Measurements from ENCODE around the gene PGF. TPM values are rescaled to one million over a fixed set of nuclear protein-coding genes. Genes with fewer than 3 reads are reported as not detected.

Gene PGF
- total and polyA plus RNA-seq, 2 of the 13 experiments (the other 11 are each of a cell fraction or from before 2014, with no cell fraction given): 10.7 to 27.5 TPM

GRCh38 chr14:74945852-74946658 lies 9.3 kb downstream of the PGF start (continued):
- TF ChIP-seq ZNF362 (CRISPR knock-in tag; IDR thresholded peaks at IDR 0.05; ENCODE audit: borderline replicate concordance) (no peak), ZNF616 (CRISPR knock-in tag; IDR thresholded peaks at IDR 0.05; ENCODE audit: low read depth) (no peak), GABPA (IDR thresholded peaks at IDR 0.05; ENCODE audit: low read depth, low read length) (no peak), GABPA (CRISPR knock-in tag; IDR thresholded peaks at IDR 0.05; ENCODE audit: low read depth) (no peak), ZNF501 (CRISPR knock-in tag; IDR thresholded peaks at IDR 0.05) (no peak), ZNF260 (CRISPR knock-in tag; IDR thresholded peaks at IDR 0.05; ENCODE audit: borderline replicate concordance, low read depth) (no peak), ZZZ3 (CRISPR knock-in tag; IDR thresholded peaks at IDR 0.05; ENCODE audit: borderline replicate concordance) (no peak), ZFP36L2 (CRISPR knock-in tag; IDR thresholded peaks at IDR 0.05) (no peak), ZNF136 (CRISPR knock-in tag; IDR thresholded peaks at IDR 0.05; ENCODE audit: low read depth) (no peak), RORA (CRISPR knock-in tag; IDR thresholded peaks at IDR 0.05) (no peak), NCOA2 (CRISPR knock-in tag; IDR thresholded peaks at IDR 0.05) (peak; percentile 79), HDAC6 (IDR thresholded peaks at IDR 0.05; ENCODE audit: low read depth, low read length) (no peak), HINFP (CRISPR knock-in tag; IDR thresholded peaks at IDR 0.05; ENCODE audit: low read depth) (no peak), JUN (CRISPR knock-in tag; IDR thresholded peaks at IDR 0.05) (no peak; the same call in 1 of the 2 replicates), PAX8 (CRISPR knock-in tag; IDR thresholded peaks at IDR 0.05; ENCODE audit: borderline replicate concordance) (no peak), ZNF232 (CRISPR knock-in tag; IDR thresholded peaks at IDR 0.05; ENCODE audit: borderline replicate concordance) (no peak), LRRFIP1 (CRISPR knock-in tag; conservative IDR thresholded peaks at IDR 0.05) (no peak), HCFC1 (IDR thresholded peaks at IDR 0.05; ENCODE audit: low read depth, low read length) (no peak), FOXC1 (CRISPR knock-in tag; IDR thresholded peaks at IDR 0.05; ENCODE audit: borderline replicate concordance) (no peak), ZNF207 (IDR thresholded peaks at IDR 0.05; ENCODE audit: borderline replicate concordance) (no peak), ONECUT2 (CRISPR knock-in tag; IDR thresholded peaks at IDR 0.05) (no peak), NR3C1 (CRISPR knock-in tag; IDR thresholded peaks at IDR 0.05) (no peak), ZBTB46 (CRISPR knock-in tag; IDR thresholded peaks at IDR 0.05; ENCODE audit: borderline replicate concordance) (no peak), TEAD3 (CRISPR knock-in tag; optimal IDR thresholded peaks at IDR 0.05; ENCODE audit: borderline replicate concordance) (peak; percentile 56), MAFF (IDR thresholded peaks at IDR 0.05; ENCODE audit: low read depth, low read length) (no peak)
